Naive thymus-derived CD8-positive, alpha-beta T cell (primary cell): Measurements from ENCODE around the gene AP5S1. TPM values are rescaled to one million over a fixed set of nuclear protein-coding genes. Genes with fewer than 3 reads are reported as not detected.

Source experiments
- ATAC-seq, 2 donors: fragments of 150-1000 bp; cut with Tn5 transposase in 1 of 2; sonication (Bioruptor Pico), chemical (Tn5 transposase) in 1 of 2; 1 replicate in 1 of 2; 2 replicates in 1 of 2; pipeline ENCODE4 v1.10.0; 2021; ENCODE audit warnings: mild to moderate bottlenecking in 2 of 2, moderate library complexity in 2 of 2
- POLR2A ChIA-PET: fragments of 350-600 bp; sonication (Branson Sonifier 250); formaldehyde crosslinking; loops from one replicate; lab custom pipeline; 2021; ENCODE audit warnings: antibody characterized with exemption; lab: Charles Lee
- DNase-seq, 10 donors: peaks; one replicate each; pipeline versions ENCODE4 v3.0.0 to v3.0.0-alpha.2; 2020 to 2022
- H3K27ac Mint-ChIP-seq, 10 donors: one replicate each; pipeline ENCODE4 v1.8.0; 2020 to 2022; ENCODE audit warnings: mild to moderate bottlenecking in 10 of 10, mixed read lengths in 10 of 10, moderate library complexity in 4 of 10, inconsistent platforms in 1 of 10
- H3K27me3 Mint-ChIP-seq, 5 donors: one replicate each; pipeline ENCODE4 v1.8.0; 2021 to 2022; ENCODE audit warnings: mixed read lengths in 5 of 5
- H3K36me3 Mint-ChIP-seq, 3 donors: one replicate each; pipeline ENCODE4 v1.8.0; 2020 to 2022; ENCODE audit warnings: mixed read lengths in 3 of 3, mild to moderate bottlenecking in 2 of 3, inconsistent platforms in 1 of 3
- H3K4me1 Mint-ChIP-seq, 4 donors: one replicate each; pipeline ENCODE4 v1.8.0; 2021 to 2022; ENCODE audit warnings: mixed read lengths in 4 of 4
- H3K4me3 Mint-ChIP-seq, 10 donors: one replicate each; pipeline ENCODE4 v1.8.0; 2020 to 2022; ENCODE audit warnings: mild to moderate bottlenecking in 10 of 10, mixed read lengths in 10 of 10, moderate library complexity in 6 of 10, inconsistent platforms in 1 of 10
- H3K9me3 Mint-ChIP-seq, 9 donors: one replicate each; pipeline ENCODE4 v1.8.0; 2020 to 2022; ENCODE audit warnings: mixed read lengths in 9 of 9, mild to moderate bottlenecking in 3 of 9, inconsistent platforms in 1 of 9, moderate library complexity in 1 of 9
- polyA plus RNA-seq, 3 donors: library from polyadenylated mRNA; unstranded; fragments of 300-500 nt; fragmentation: Illumina TruSeq; gene quantifications; one replicate each; pipeline ENCODE4 v1.2.3, GENCODE V29; 2021
- total RNA-seq, 8 experiments: library from RNA in 2 of 8; stranded (reverse) in 2 of 8; gene quantifications; one replicate each; pipeline ENCODE4 v1.2.3 and lab custom pipeline; 2021 to 2026

Gene AP5S1
- total and polyA plus RNA-seq, 5 experiments from 2014 or later, result 10.1 to 21.8 (median 14.5) TPM

GRCh38 chr20:3871550-3872265, 51.4 kb downstream of the AP5S1 start:
- no peak for DNase-seq
- Mint-ChIP-seq H3K36me3 (peaks cover 0 to 42% (median 6%) of the 10 kb centered on the region in 3 donors), H3K9me3 (no peaks in the 10 kb centered on the region), H3K4me3 (no peak overlapping the region), H3K4me1 (peaks cover 11 to 32% (median 21%) of the 10 kb centered on the region in 4 donors), H3K27ac (peak overlapping the region in 6 of 10 donors; percentile 5 to 69 (median 38)), H3K27me3 (no peaks in the 10 kb centered on the region)
- POLR2A ChIA-PET, result interaction anchor here (0.5 to 0.6 kb wide), 2 partner anchors 20 to 21 kb away, joined by 3 read pairs; no protein-coding TSS in a partner anchor
- ATAC-seq, result no peak

- POLR2A ChIA-PET, result no interaction called here
- Mint-ChIP-seq H3K27me3 (no peaks in the 10 kb centered on the region), H3K4me3 (no peak overlapping the region), H3K27ac (peak overlapping the region in 4 of 10 donors; percentile 59 to 75 (median 66)), H3K9me3 (no peaks in the 10 kb centered on the region), H3K36me3 (peaks cover 0 to 29% (median 6%) of the 10 kb centered on the region in 3 donors), H3K4me1 (peaks cover 11 to 32% (median 22%) of the 10 kb centered on the region in 4 donors)
- ATAC-seq (no peak), DNase-seq (no peak)
Observed at GRCh38 chr20:3873507-3873906, 53.2 kb downstream of the AP5S1 start.

GRCh38 chr20:3874194-3874844, 54.0 kb downstream of the AP5S1 start:
- Mint-ChIP-seq H3K9me3 (no peaks in the 10 kb centered on the region), H3K36me3 (peaks cover 0 to 29% (median 6%) of the 10 kb centered on the region in 3 donors), H3K27me3 (no peaks in the 10 kb centered on the region), H3K4me3 (peak overlapping the region in 1 of 10 donors; percentile 5), H3K4me1 (peaks cover 11 to 32% (median 23%) of the 10 kb centered on the region in 4 donors), H3K27ac (peak overlapping the region in 4 of 10 donors; percentile 31 to 77 (median 58))
- DNase-seq, result no peak
- ATAC-seq, result no peak
- POLR2A ChIA-PET, result no interaction called here

- POLR2A ChIA-PET, result interaction anchor here (0.7 to 1.7 kb wide), 4 partner anchors 22 to 210 kb away, joined by 3 to 5 read pairs (median 4); partner anchors contain the start of gene AP5S1
- ATAC-seq (no peak), DNase-seq (no peak)
- peaks cover 0 to 29% (median 6%) of the 10 kb centered on the region in 3 donors for H3K36me3 Mint-ChIP-seq
- H3K9me3 Mint-ChIP-seq, result no peaks in the 10 kb centered on the region
- no peaks in the 10 kb centered on the region for H3K27me3 Mint-ChIP-seq
- H3K4me3 Mint-ChIP-seq, result no peak overlapping the region
- H3K4me1 Mint-ChIP-seq, result peaks cover 11 to 32% (median 23%) of the 10 kb centered on the region in 4 donors
- peak overlapping the region in 4 of 10 donors; percentile 36 to 77 (median 64) for H3K27ac Mint-ChIP-seq
Observed at GRCh38 chr20:3875378-3875974, 55.1 kb downstream of the AP5S1 start.

- DNase-seq (no peak), ATAC-seq (no peak)
- Mint-ChIP-seq H3K4me3 (no peak overlapping the region), H3K27ac (peak overlapping the region in 5 of 10 donors; percentile 29 to 77 (median 36)), H3K9me3 (no peaks in the 10 kb centered on the region), H3K36me3 (peaks cover 0 to 24% (median 6%) of the 10 kb centered on the region in 3 donors), H3K27me3 (no peaks in the 10 kb centered on the region), H3K4me1 (peaks cover 11 to 32% (median 23%) of the 10 kb centered on the region in 4 donors)
- POLR2A ChIA-PET, result interaction anchor here (0.6 to 1.7 kb wide), 3 partner anchors 23 to 209 kb away, joined by 4 to 5 read pairs (median 5); partner anchors contain the start of gene AP5S1
Observed at GRCh38 chr20:3876000-3876399, 55.7 kb downstream of the AP5S1 start.

- Mint-ChIP-seq H3K4me1 (peaks cover 11 to 32% (median 23%) of the 10 kb centered on the region in 4 donors), H3K36me3 (peaks cover 0 to 21% (median 6%) of the 10 kb centered on the region in 3 donors), H3K4me3 (no peak overlapping the region), H3K27ac (peak overlapping the region in 4 of 10 donors; percentile 10 to 77 (median 32)), H3K27me3 (no peaks in the 10 kb centered on the region), H3K9me3 (no peaks in the 10 kb centered on the region)
- POLR2A ChIA-PET, result interaction anchor here (0.6 to 1.7 kb wide), 4 partner anchors 12 to 208 kb away, joined by 3 to 6 read pairs (median 4); partner anchors contain the start of gene AP5S1
- no peak for DNase-seq
- no peak for ATAC-seq
Observed at GRCh38 chr20:3876676-3877075, 56.3 kb downstream of the AP5S1 start.

Other genes with a start within 250 kb of the AP5S1 start
- not detected for gene GFRA4, start 157.1 kb upstream of the AP5S1 start, total RNA-seq
- gene GFRA4, start 157.1 kb upstream of the AP5S1 start, polyA plus RNA-seq, result not detected
- not detected for gene ADAM33, start 138.5 kb upstream of the AP5S1 start, total RNA-seq
- not detected for gene ADAM33, start 138.5 kb upstream of the AP5S1 start, polyA plus RNA-seq
- gene SIGLEC1, start 107.9 kb upstream of the AP5S1 start, total RNA-seq, result under 1 TPM; 0.22 to 0.62 TPM
- not detected for gene SIGLEC1, start 107.9 kb upstream of the AP5S1 start, polyA plus RNA-seq
- gene HSPA12B, start 87.9 kb upstream of the AP5S1 start, total RNA-seq, result not detected
- gene HSPA12B, start 87.9 kb upstream of the AP5S1 start, polyA plus RNA-seq, result under 1 TPM in 2 of 3 donors, not detected in 1; 0.05 to 0.07 TPM
- 10 to 100 TPM; 19.5 to 19.6 TPM for gene ADISSP, start 52.8 kb upstream of the AP5S1 start, total RNA-seq
- gene ADISSP, start 52.8 kb upstream of the AP5S1 start, polyA plus RNA-seq, result 10 to 100 TPM; 17.6 to 32.4 (median 22.2) TPM
- under 1 TPM in 1 of 2 experiments, not detected in 1; 0.33 TPM for gene SPEF1, start 39.1 kb upstream of the AP5S1 start, total RNA-seq
- gene SPEF1, start 39.1 kb upstream of the AP5S1 start, polyA plus RNA-seq, result not detected
- 10 to 100 TPM; 45.8 to 48.6 TPM for gene CENPB, start 33.8 kb upstream of the AP5S1 start, total RNA-seq
- gene CENPB, start 33.8 kb upstream of the AP5S1 start, polyA plus RNA-seq, result 1 to 10 TPM; 1.0 to 1.7 (median 1.4) TPM
- gene CDC25B, start 24.2 kb upstream of the AP5S1 start, total RNA-seq, result 100 to 1,000 TPM; 320 to 336 TPM
- 10 to 100 TPM; 38.1 to 49.7 (median 42.0) TPM for gene CDC25B, start 24.2 kb upstream of the AP5S1 start, polyA plus RNA-seq
- 10 to 100 TPM; 41.9 to 45.7 TPM for gene MAVS, start 26.3 kb downstream of the AP5S1 start, total RNA-seq
- gene MAVS, start 26.3 kb downstream of the AP5S1 start, polyA plus RNA-seq, result 1 to 10 TPM; 2.2 to 8.5 (median 3.3) TPM
- gene PANK2, start 68.8 kb downstream of the AP5S1 start, total RNA-seq, result 10 to 100 TPM; 66.6 to 72.5 TPM
- 10 to 100 TPM; 32.9 to 36.8 (median 36.8) TPM for gene PANK2, start 68.8 kb downstream of the AP5S1 start, polyA plus RNA-seq
- 10 to 100 TPM; 18.0 to 19.9 TPM for gene RNF24, start 195.0 kb downstream of the AP5S1 start, total RNA-seq
- 10 to 100 TPM in 2 of 3 donors, 1 to 10 TPM in 1; 6.4 to 13.3 (median 10.1) TPM for gene RNF24, start 195.0 kb downstream of the AP5S1 start, polyA plus RNA-seq